Activated naive CD4-positive, alpha-beta T cell treated with anti-CD3 and anti-CD28 coated beads, Interleukin-2, amount 10 ng/mL, durations not matched to agents 5 hours and 36 hours (primary cell): Measurements from ENCODE around the gene DSG1. TPM values are rescaled to one million over a fixed set of nuclear protein-coding genes. Genes with fewer than 3 reads are reported as not detected.

Source experiments
- total RNA-seq, 2 experiments: library from RNA; stranded (reverse); gene quantifications; one replicate each; pipeline ENCODE4 v1.2.3, GENCODE V29; 2021

Gene DSG1
- not detected for total RNA-seq

GRCh38 chr18:31317860-31318259, at the start of gene DSG1:
Gene DSG1, plus strand, starts transcription at chr18:31318160. Its CDS starts 141 bp downstream, at chr18:31318301.

GRCh38 chr18:31376477-31376876, 58.5 kb downstream of the DSG1 start, which contains the start of gene DSG4:
Gene DSG4, plus strand, starts transcription at chr18:31376777. Its CDS starts 135 bp downstream, at chr18:31376912.

Other genes with a start within 250 kb of the DSG1 start
- gene DSC2, start 215.7 kb upstream of the DSG1 start, total RNA-seq = not detected
- under 1 TPM; 0.55 to 0.63 TPM for gene DSC1, start 155.3 kb upstream of the DSG1 start, total RNA-seq
- not detected for gene DSG4, start 58.6 kb downstream of the DSG1 start, total RNA-seq
- not detected for gene DSG3, start 129.6 kb downstream of the DSG1 start, total RNA-seq
- gene DSG2, start 180.0 kb downstream of the DSG1 start, total RNA-seq = under 1 TPM; 0.50 to 0.53 TPM